ENCODE data around the gene TOR1A. TPM values are rescaled to one million over a fixed set of nuclear protein-coding genes. Genes with fewer than 3 reads are reported as not detected.
"Not testable (repeated sequence)": the region's sequence is repeated elsewhere in the genome, so short reads cannot be mapped to it uniquely, and the experiment has no call there.

Gene TOR1A
- total and polyA plus RNA-seq, 4 donors: 24.2 to 46.0 (median 34.3) TPM

- Histone ChIP-seq H3K9me3 (ENCODE audit: control insufficient read depth, insufficient read depth, low read length) (no peaks in the 10 kb centered on the region), H3K27ac (ENCODE audit: low read depth, low read length) (no peak overlapping the region), H3K27me3 (ENCODE audit: control insufficient read depth, insufficient read depth, low read length) (peaks cover 7% of the 10 kb centered on the region), H3K4me1 (ENCODE audit: control insufficient read depth, insufficient read depth, low read length) (peaks cover 3% of the 10 kb centered on the region), H3K4me3 (ENCODE audit: low read depth, low read length) (no peak overlapping the region), H3K36me3 (ENCODE audit: control insufficient read depth, insufficient read depth, low read length) (no peaks in the 10 kb centered on the region)
- 81% methylated on average over 10 of the region's 10 CpGs for WGBS (ENCODE audit: insufficient coverage)
- DNase-seq (ENCODE audit: low read depth in 4 of 6, low spot score in 6 of 6): no peak
Measured at GRCh38 chr9:129786481-129786880, 37.5 kb downstream of the TOR1A start.

- peaks cover 7% of the 10 kb centered on the region for H3K27me3 ChIP-seq (ENCODE audit: control insufficient read depth, insufficient read depth, low read length)
- no peak overlapping the region for H3K4me3 ChIP-seq (ENCODE audit: low read depth, low read length)
- H3K36me3 ChIP-seq (ENCODE audit: control insufficient read depth, insufficient read depth, low read length): no peaks in the 10 kb centered on the region
- peaks cover 3% of the 10 kb centered on the region for H3K4me1 ChIP-seq (ENCODE audit: control insufficient read depth, insufficient read depth, low read length)
- no CpG with 5 or more reads among the region's 1 CpG for WGBS (ENCODE audit: insufficient coverage)
- no peak for DNase-seq (ENCODE audit: low read depth in 4 of 6, low spot score in 6 of 6)
- H3K27ac ChIP-seq (ENCODE audit: low read depth, low read length): no peak overlapping the region
- H3K9me3 ChIP-seq (ENCODE audit: control insufficient read depth, insufficient read depth, low read length): no peaks in the 10 kb centered on the region
Measured at GRCh38 chr9:129785866-129786265, 38.1 kb downstream of the TOR1A start.

- WGBS (ENCODE audit: insufficient coverage): 77% methylated on average over 11 of the region's 11 CpGs
- not testable (repeated sequence) for H3K4me1 ChIP-seq (ENCODE audit: control insufficient read depth, insufficient read depth, low read length); H3K27ac ChIP-seq (ENCODE audit: low read depth, low read length); H3K9me3 ChIP-seq (ENCODE audit: control insufficient read depth, insufficient read depth, low read length); H3K27me3 ChIP-seq (ENCODE audit: control insufficient read depth, insufficient read depth, low read length); H3K36me3 ChIP-seq (ENCODE audit: control insufficient read depth, insufficient read depth, low read length); DNase-seq (ENCODE audit: low read depth in 4 of 6, low spot score in 6 of 6); H3K4me3 ChIP-seq (ENCODE audit: low read depth, low read length)
Measured at GRCh38 chr9:129784970-129785369, 39.0 kb downstream of the TOR1A start.

DNA sequence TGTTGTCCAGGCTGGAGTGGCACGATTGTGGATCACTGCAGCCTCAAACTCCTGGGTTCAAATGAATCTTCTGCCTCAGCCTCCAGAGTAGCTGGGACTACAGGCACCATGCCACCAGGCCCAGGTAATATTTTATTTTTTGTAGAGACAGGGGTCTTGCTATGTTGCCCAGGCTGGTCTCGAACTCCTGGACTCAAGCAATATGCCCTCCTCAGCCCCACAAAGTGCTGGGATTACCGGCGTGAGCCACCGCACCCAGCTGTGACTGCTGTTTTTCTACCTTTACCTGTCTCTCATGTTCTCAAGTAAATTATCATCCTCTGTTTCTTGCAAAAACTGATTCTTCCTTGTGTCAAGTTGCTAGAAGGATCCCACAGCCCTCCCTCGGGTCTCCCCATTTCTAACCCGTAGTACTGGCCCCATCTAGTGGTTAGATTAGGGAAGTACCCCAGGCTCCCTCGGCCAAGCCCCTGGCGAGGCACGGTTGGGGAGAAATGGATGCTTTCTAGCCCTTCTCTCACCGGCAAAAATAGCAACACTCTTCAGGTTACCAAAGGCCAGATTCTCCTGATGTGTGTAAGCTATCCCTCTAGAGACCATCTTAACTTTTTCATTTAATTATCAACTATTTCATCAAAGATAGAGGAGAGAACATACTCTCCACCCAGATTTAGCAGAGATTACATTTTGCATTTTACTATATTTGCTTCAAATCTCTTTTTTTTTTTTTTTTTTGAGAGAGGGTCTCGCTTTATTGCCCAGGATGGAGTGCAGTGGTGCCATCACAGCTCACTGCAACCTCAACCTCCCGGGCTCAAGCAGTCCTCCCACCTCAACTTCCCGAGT, 40.2 kb downstream of the TOR1A start:
- H3K27ac ChIP-seq (ENCODE audit: low read depth, low read length): no peak overlapping the region
- H3K9me3 ChIP-seq (ENCODE audit: control insufficient read depth, insufficient read depth, low read length): no peaks in the 10 kb centered on the region
- no peak overlapping the region for H3K4me3 ChIP-seq (ENCODE audit: low read depth, low read length)
- 46% methylated on average over 4 of the region's 14 CpGs for WGBS (ENCODE audit: insufficient coverage)
- H3K27me3 ChIP-seq (ENCODE audit: control insufficient read depth, insufficient read depth, low read length): peaks cover 7% of the 10 kb centered on the region
- H3K4me1 ChIP-seq (ENCODE audit: control insufficient read depth, insufficient read depth, low read length): no peaks in the 10 kb centered on the region
- H3K36me3 ChIP-seq (ENCODE audit: control insufficient read depth, insufficient read depth, low read length): no peaks in the 10 kb centered on the region
- peak; percentile 36 to 90 (median 56) for DNase-seq (ENCODE audit: low read depth in 4 of 6, low spot score in 6 of 6)

DNA sequence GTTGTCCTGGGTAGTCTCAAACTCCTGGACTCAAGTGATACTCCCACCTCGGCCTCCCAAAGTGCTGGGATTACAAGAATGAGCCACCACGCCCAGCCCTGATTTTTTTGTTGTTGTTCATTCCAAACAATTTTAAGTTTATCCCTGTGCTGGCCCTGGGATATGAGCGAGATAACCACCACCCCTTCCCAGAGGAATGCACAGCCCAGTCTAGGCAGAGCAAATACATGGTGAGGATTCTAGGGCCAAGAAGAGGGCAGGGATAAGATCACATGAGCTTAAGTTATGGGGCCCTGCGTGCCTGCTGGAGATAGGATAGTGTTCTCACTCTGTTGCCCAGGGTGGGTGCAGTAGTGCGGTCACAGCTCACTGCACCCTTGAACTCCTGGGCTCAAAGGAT, 42.0 kb downstream of the TOR1A start:
- 87% methylated on average over 3 of the region's 5 CpGs for WGBS (ENCODE audit: insufficient coverage)
- H3K4me1 ChIP-seq (ENCODE audit: control insufficient read depth, insufficient read depth, low read length): peaks cover 6% of the 10 kb centered on the region
- H3K27me3 ChIP-seq (ENCODE audit: control insufficient read depth, insufficient read depth, low read length): no peaks in the 10 kb centered on the region
- DNase-seq (ENCODE audit: low read depth in 4 of 6, low spot score in 6 of 6): no peak
- no peaks in the 10 kb centered on the region for H3K9me3 ChIP-seq (ENCODE audit: control insufficient read depth, insufficient read depth, low read length)
- no peak overlapping the region for H3K4me3 ChIP-seq (ENCODE audit: low read depth, low read length)
- H3K36me3 ChIP-seq (ENCODE audit: control insufficient read depth, insufficient read depth, low read length): no peaks in the 10 kb centered on the region
- H3K27ac ChIP-seq (ENCODE audit: low read depth, low read length): no peak overlapping the region

GRCh38 chr9:129781131-129781530, 42.8 kb downstream of the TOR1A start:
- Histone ChIP-seq H3K27ac (ENCODE audit: low read depth, low read length) (no peak overlapping the region), H3K4me3 (ENCODE audit: low read depth, low read length) (no peak overlapping the region), H3K9me3 (ENCODE audit: control insufficient read depth, insufficient read depth, low read length) (no peaks in the 10 kb centered on the region), H3K36me3 (ENCODE audit: control insufficient read depth, insufficient read depth, low read length) (no peaks in the 10 kb centered on the region), H3K4me1 (ENCODE audit: control insufficient read depth, insufficient read depth, low read length) (peaks cover 10% of the 10 kb centered on the region), H3K27me3 (ENCODE audit: control insufficient read depth, insufficient read depth, low read length) (no peaks in the 10 kb centered on the region)
- no peak for DNase-seq (ENCODE audit: low read depth in 4 of 6, low spot score in 6 of 6)
- WGBS (ENCODE audit: insufficient coverage): 85% methylated on average over 5 of the region's 8 CpGs

DNA sequence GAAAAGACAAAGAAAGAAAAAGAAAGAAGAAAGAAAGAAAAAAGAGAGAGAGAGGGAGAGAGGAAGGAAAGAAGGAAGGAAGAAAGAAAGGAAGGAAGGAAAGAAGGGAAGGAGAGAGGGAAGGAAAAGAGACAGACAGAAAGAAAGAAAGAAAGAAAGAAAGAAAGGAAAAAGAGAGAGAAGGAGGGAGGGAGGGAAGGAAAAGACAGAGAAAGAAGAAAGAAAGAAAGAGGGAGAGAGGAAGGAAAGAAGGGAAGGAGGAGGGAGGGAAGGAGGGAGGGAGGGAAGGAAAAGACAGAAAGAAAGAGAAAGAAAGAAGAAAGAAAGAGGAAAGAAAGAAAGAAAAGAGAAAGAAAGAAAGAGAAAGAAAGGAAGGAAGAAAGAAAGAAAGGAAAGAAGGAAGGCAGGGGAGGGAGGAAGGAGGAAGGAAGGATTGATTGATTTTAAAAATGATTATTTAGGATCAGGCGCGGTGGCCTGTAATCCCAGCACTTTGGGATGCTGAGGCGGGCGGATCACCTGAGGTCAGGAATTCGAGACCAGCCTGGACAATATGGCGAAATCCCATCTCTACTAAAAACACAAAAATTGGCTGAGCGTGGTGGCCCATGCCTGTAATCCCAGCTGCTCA, 44.3 kb downstream of the TOR1A start:
- no peaks in the 10 kb centered on the region for H3K9me3 ChIP-seq (ENCODE audit: control insufficient read depth, insufficient read depth, low read length)
- H3K4me3 ChIP-seq (ENCODE audit: low read depth, low read length): no peak overlapping the region
- WGBS (ENCODE audit: insufficient coverage): 93% methylated on average over 7 of the region's 7 CpGs
- peaks cover 14% of the 10 kb centered on the region for H3K4me1 ChIP-seq (ENCODE audit: control insufficient read depth, insufficient read depth, low read length)
- H3K36me3 ChIP-seq (ENCODE audit: control insufficient read depth, insufficient read depth, low read length): no peaks in the 10 kb centered on the region
- DNase-seq (ENCODE audit: low read depth in 4 of 6, low spot score in 6 of 6): no peak
- H3K27me3 ChIP-seq (ENCODE audit: control insufficient read depth, insufficient read depth, low read length): no peaks in the 10 kb centered on the region
- H3K27ac ChIP-seq (ENCODE audit: low read depth, low read length): no peak overlapping the region

DNA sequence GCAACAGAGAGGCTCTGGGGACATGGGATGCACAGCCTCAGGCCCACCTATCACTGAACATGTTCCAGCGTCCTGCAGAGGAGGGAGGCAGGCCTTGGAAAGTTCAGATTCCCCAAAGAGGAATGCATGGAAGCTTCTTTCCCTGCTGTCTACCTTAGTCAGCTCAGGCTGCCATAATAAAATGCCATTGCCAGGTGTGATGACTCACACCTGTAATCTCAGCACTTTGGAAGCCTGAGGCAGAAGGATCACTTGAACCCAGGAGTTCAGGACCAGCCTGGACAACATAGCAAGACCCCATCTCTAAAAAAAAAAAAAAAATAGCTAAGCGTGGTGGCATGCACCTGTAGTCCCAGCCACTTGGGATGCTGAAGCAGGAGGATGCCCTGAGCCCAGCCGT, 45.5 kb downstream of the TOR1A start:
- Histone ChIP-seq H3K4me3 (ENCODE audit: low read depth, low read length) (no peak overlapping the region), H3K9me3 (ENCODE audit: control insufficient read depth, insufficient read depth, low read length) (no peaks in the 10 kb centered on the region), H3K4me1 (ENCODE audit: control insufficient read depth, insufficient read depth, low read length) (peaks cover 14% of the 10 kb centered on the region), H3K27me3 (ENCODE audit: control insufficient read depth, insufficient read depth, low read length) (no peaks in the 10 kb centered on the region), H3K36me3 (ENCODE audit: control insufficient read depth, insufficient read depth, low read length) (no peaks in the 10 kb centered on the region), H3K27ac (ENCODE audit: low read depth, low read length) (no peak overlapping the region)
- no peak for DNase-seq (ENCODE audit: low read depth in 4 of 6, low spot score in 6 of 6)
- 60% methylated on average over 1 of the region's 3 CpGs for WGBS (ENCODE audit: insufficient coverage)

DNA sequence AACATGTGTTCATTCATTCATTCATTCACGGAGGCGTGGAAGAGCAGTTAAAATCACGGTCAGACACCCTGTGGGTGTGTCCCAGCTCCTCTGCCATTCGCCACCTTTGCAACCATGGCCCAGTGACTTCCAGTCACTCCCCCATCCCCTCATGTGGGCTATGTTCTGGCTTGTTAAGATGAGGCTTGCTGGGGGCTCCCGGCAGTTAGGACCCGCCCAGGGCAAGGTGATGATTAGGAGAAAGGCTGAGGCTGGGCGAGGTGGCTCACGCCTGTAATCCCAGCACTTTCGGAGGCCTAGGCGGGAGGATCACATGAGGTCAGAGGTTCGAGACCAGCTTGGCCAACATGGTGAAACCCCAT, 46.2 kb downstream of the TOR1A start:
- H3K27me3 ChIP-seq (ENCODE audit: control insufficient read depth, insufficient read depth, low read length): no peaks in the 10 kb centered on the region
- no peak for DNase-seq (ENCODE audit: low read depth in 4 of 6, low spot score in 6 of 6)
- H3K4me3 ChIP-seq (ENCODE audit: low read depth, low read length): no peak overlapping the region
- no peaks in the 10 kb centered on the region for H3K36me3 ChIP-seq (ENCODE audit: control insufficient read depth, insufficient read depth, low read length)
- no peaks in the 10 kb centered on the region for H3K9me3 ChIP-seq (ENCODE audit: control insufficient read depth, insufficient read depth, low read length)
- no peak overlapping the region for H3K27ac ChIP-seq (ENCODE audit: low read depth, low read length)
- 75% methylated on average over 7 of the region's 11 CpGs for WGBS (ENCODE audit: insufficient coverage)
- peaks cover 14% of the 10 kb centered on the region for H3K4me1 ChIP-seq (ENCODE audit: control insufficient read depth, insufficient read depth, low read length)
